B cell (primary cell): ENCODE measurements around the gene PARVG. TPM values are rescaled to one million over a fixed set of nuclear protein-coding genes. Genes with fewer than 3 reads are reported as not detected.

Experiments used
- ATAC-seq: fragments of 200-7000 bp; cut with Tn5 transposase; one replicate; pipeline ENCODE4 v1.10.0; 2021; ENCODE audit warnings: low read depth, mild to moderate bottlenecking, moderate number of reproducible peaks, moderate library complexity
- CTCF ChIA-PET: fragments of 350-600 bp; sonication (Branson Sonifier 250); formaldehyde crosslinking; loops from one replicate; lab custom pipeline; 2021; ENCODE audit warnings: antibody characterized with exemption, inconsistent platforms; lab: Charles Lee
- POLR2A ChIA-PET: fragments of 350-600 bp; sonication (Branson Sonifier 250); formaldehyde crosslinking; loops from one replicate; lab custom pipeline; 2021; ENCODE audit warnings: antibody characterized with exemption; lab: Charles Lee
- DNase-seq: peaks from one replicate; pipeline ENCODE4 v3.0.0; 2013
- H2AFZ ChIP-seq: 2 replicates; pipeline ENCODE4 v1.6.1; 2012; ENCODE audit warnings: mild to moderate bottlenecking, low read depth, low read length; ENCODE audit not compliant: insufficient read depth, poor library complexity, severe bottlenecking
- H3K27ac ChIP-seq, 2 donors: 1 replicate in 1 of 2; 2 replicates in 1 of 2; pipeline ENCODE4 v1.5.1; 2012 to 2013; ENCODE audit warnings: low read length in 2 of 2, mild to moderate bottlenecking in 2 of 2, moderate library complexity in 1 of 2
- H3K27me3 ChIP-seq, 4 experiments: fragments of 200-600 bp in 1 of 4; sonication (generic) in 1 of 4; replicated peaks in 1 of 4; 1 replicate in 2 of 4; 2 replicates in 2 of 4; pipeline versions ENCODE4 v1.6.1 to v1.7.0; 2013 to 2016; ENCODE audit warnings: low read length in 3 of 4, mild to moderate bottlenecking in 2 of 4, mixed read lengths in 1 of 4, moderate library complexity in 1 of 4; ENCODE audit not compliant: insufficient read depth in 4 of 4, control insufficient read depth in 3 of 4; ENCODE audit errors: control extremely low read depth in 1 of 4
- H3K36me3 ChIP-seq, 2 experiments: replicated peaks in 1 of 2; 1 replicate in 1 of 2; 2 replicates in 1 of 2; pipeline versions ENCODE4 v1.6.1 to v1.7.1; 2013; ENCODE audit warnings: low read length in 1 of 2; ENCODE audit not compliant: insufficient read depth in 2 of 2, control insufficient read depth in 1 of 2; ENCODE audit errors: control extremely low read depth in 1 of 2, extremely low read depth in 1 of 2
- H3K4me1 ChIP-seq, 2 donors: fragments of 200-600 bp in 1 of 2; sonication (generic) in 1 of 2; 1 replicate in 1 of 2; 2 replicates in 1 of 2; pipeline versions ENCODE4 v1.5.1 to v1.6.1; 2013 to 2017; ENCODE audit warnings: low read length in 2 of 2; ENCODE audit not compliant: control insufficient read depth in 2 of 2, insufficient read depth in 2 of 2
- H3K4me2 ChIP-seq: replicated peaks from 2 replicates; pipeline ENCODE3; 2012; ENCODE audit warnings: mild to moderate bottlenecking, low read depth, low read length; ENCODE audit not compliant: poor library complexity, severe bottlenecking
- H3K4me3 ChIP-seq, 5 experiments: fragments of 200-600 bp in 1 of 5; sonication (generic) in 1 of 5; 1 replicate in 3 of 5; 2 replicates in 2 of 5; pipeline versions ENCODE4 v1.5.1 to v1.7.0; 2011 to 2016; ENCODE audit warnings: low read length in 4 of 5, mild to moderate bottlenecking in 4 of 5, low read depth in 2 of 5, control low read depth in 1 of 5, moderate library complexity in 1 of 5; ENCODE audit not compliant: insufficient read depth in 1 of 5; ENCODE audit errors: control extremely low read depth in 1 of 5, extremely low read depth in 1 of 5
- H3K79me2 ChIP-seq: fragments of 200-600 bp; sonication (generic); one replicate; pipeline ENCODE4 v1.6.0; 2016; ENCODE audit warnings: low read length; ENCODE audit not compliant: control insufficient read depth, insufficient read depth
- H3K9ac ChIP-seq: fragments of 200-600 bp; sonication (generic); 2 replicates; pipeline ENCODE4 v1.6.1; 2017; ENCODE audit warnings: mild to moderate bottlenecking, low read length, moderate library complexity
- H3K9me3 ChIP-seq, 3 donors: one replicate each; pipeline versions ENCODE4 v1.6.1 to v1.7.1; 2013; ENCODE audit warnings: low read length in 2 of 3; ENCODE audit not compliant: control insufficient read depth in 2 of 3, insufficient read depth in 1 of 3; ENCODE audit errors: control extremely low read depth in 1 of 3
- H4K20me1 ChIP-seq: 2 replicates; pipeline ENCODE4 v1.6.0; 2012; ENCODE audit warnings: mild to moderate bottlenecking, low read length; ENCODE audit not compliant: insufficient read depth, control insufficient read depth, poor library complexity, severe bottlenecking
- H3K27ac Mint-ChIP-seq: one replicate; pipeline ENCODE4 v1.8.0; 2021; ENCODE audit warnings: mixed read lengths
- H3K27me3 Mint-ChIP-seq: one replicate; pipeline ENCODE4 v1.8.0; 2021; ENCODE audit warnings: mixed read lengths
- H3K4me1 Mint-ChIP-seq: one replicate; pipeline ENCODE4 v1.8.0; 2021; ENCODE audit warnings: mixed read lengths
- H3K4me3 Mint-ChIP-seq: one replicate; pipeline ENCODE4 v1.8.0; 2021; ENCODE audit warnings: mixed read lengths
- H3K9me3 Mint-ChIP-seq: one replicate; pipeline ENCODE4 v1.8.0; 2022; ENCODE audit warnings: mixed read lengths; ENCODE audit not compliant: insufficient read depth
- CTCF ChIP-seq: fragments of 200-600 bp; IDR thresholded peaks from one replicate; pipeline ENCODE4 v1.8.0; 2022; ENCODE audit warnings: antibody characterized with exemption, mild to moderate bottlenecking
- EZH2 ChIP-seq: IDR thresholded peaks from 2 replicates; pipeline ENCODE4 v1.6.1; 2012; ENCODE audit warnings: borderline replicate concordance, low read depth, mild to moderate bottlenecking, moderate library complexity, low read length; ENCODE audit not compliant: insufficient read depth, poor library complexity, severe bottlenecking
- WGBS: methylation state at CpG from one replicate; pipeline ENCODE4 v1.1.5; 2013; ENCODE audit warnings: missing lambda C conversion rate; ENCODE audit not compliant: insufficient coverage; 5-methylcytosine and 5-hydroxymethylcytosine counted together
- intact Hi-C: fragments of 100-400 bp; cut with micrococcal nuclease; formaldehyde crosslinking; loops from one replicate; pipeline ENCODE4 v1.10.0; 2022
- polyA plus RNA-seq: library from polyadenylated mRNA; depleted of rRNA; stranded (reverse); fragments of >200 nt; gene quantifications from 2 replicates; pipeline ENCODE4 v1.2.3, GENCODE V29; 2012
- total RNA-seq, 2 donors: library from RNA; stranded (reverse); fragments of 120-200 nt in 1 of 2; gene quantifications; 1 replicate in 1 of 2; 2 replicates in 1 of 2; pipeline versions ENCODE4 v1.2.3 to v1.2.4, GENCODE V29; 2013 to 2022

Gene PARVG
- total and polyA plus RNA-seq, 2 donors (not counting 1 experiment from before 2014, with no cell fraction given), result 247 to 698 TPM

DNA sequence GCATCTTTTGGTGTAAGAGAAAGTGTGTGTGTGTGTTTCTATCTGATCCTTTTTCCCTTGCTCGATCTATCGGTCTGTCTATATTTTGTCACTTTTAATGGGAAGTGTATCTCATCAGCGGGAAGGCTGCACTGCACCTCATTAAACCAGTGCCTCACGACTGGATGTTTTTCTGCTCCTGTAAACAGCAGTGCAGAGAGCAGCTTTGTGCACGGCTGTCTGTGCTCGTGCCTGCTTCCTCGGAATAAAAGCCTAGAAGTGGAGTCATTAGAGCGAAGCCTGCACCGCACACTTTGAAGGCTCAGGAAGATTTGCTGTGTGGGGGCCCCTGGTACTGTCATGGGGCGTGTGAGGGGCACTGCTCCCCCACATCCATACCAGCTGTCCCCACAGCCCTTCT, 27.0 kb upstream of the PARVG start:
- H3K9me3 ChIP-seq, result no peaks in the 10 kb centered on the region
- TF ChIP-seq EZH2 (no peak), CTCF (no peak)
- no peaks in the 10 kb centered on the region for H3K4me1 Mint-ChIP-seq
- H3K4me1 ChIP-seq, result no peaks in the 10 kb centered on the region
- no peak overlapping the region for H3K9ac ChIP-seq
- intact Hi-C loops, result no loop called here
- H3K27me3 Mint-ChIP-seq, result no peaks in the 10 kb centered on the region
- no peaks in the 10 kb centered on the region for H3K79me2 ChIP-seq
- H3K4me2 ChIP-seq, result no peak overlapping the region
- 100% methylated on average over 4 of the region's 10 CpGs for WGBS
- no peak overlapping the region for H3K27ac Mint-ChIP-seq
- no peak overlapping the region for H3K4me3 ChIP-seq
- H3K9me3 Mint-ChIP-seq, result no peaks in the 10 kb centered on the region
- H2AFZ ChIP-seq, result no peak overlapping the region
- no peaks in the 10 kb centered on the region for H4K20me1 ChIP-seq
- ChIA-PET CTCF (no interaction called here), POLR2A (no interaction called here)
- H3K27me3 ChIP-seq, result no peaks in the 10 kb centered on the region
- H3K27ac ChIP-seq, result no peak overlapping the region
- DNase-seq (no peak), ATAC-seq (no peak)
- peaks cover 0 to 18% of the 10 kb centered on the region in 2 experiments for H3K36me3 ChIP-seq
- no peak overlapping the region for H3K4me3 Mint-ChIP-seq

- TF ChIP-seq EZH2, result no peak
- TF ChIP-seq CTCF, result no peak
- H3K4me2 ChIP-seq, result no peak overlapping the region
- POLR2A ChIA-PET, result no interaction called here
- no peak overlapping the region for H3K4me3 Mint-ChIP-seq
- H4K20me1 ChIP-seq, result no peaks in the 10 kb centered on the region
- no peak overlapping the region for H3K27ac Mint-ChIP-seq
- peaks cover 0 to 16% of the 10 kb centered on the region in 2 experiments for H3K36me3 ChIP-seq
- CTCF ChIA-PET, result no interaction called here
- ATAC-seq, result no peak
- no peak overlapping the region for H3K9ac ChIP-seq
- 43% methylated on average over 2 of the region's 2 CpGs for WGBS
- no peak overlapping the region for H2AFZ ChIP-seq
- no peak overlapping the region for H3K4me3 ChIP-seq
- no peaks in the 10 kb centered on the region for H3K27me3 Mint-ChIP-seq
- H3K9me3 Mint-ChIP-seq, result no peaks in the 10 kb centered on the region
- H3K27ac ChIP-seq, result no peak overlapping the region
- no peaks in the 10 kb centered on the region for H3K9me3 ChIP-seq
- DNase-seq, result no peak
- no peaks in the 10 kb centered on the region for H3K27me3 ChIP-seq
- no peaks in the 10 kb centered on the region for H3K4me1 Mint-ChIP-seq
- H3K4me1 ChIP-seq, result no peaks in the 10 kb centered on the region
- no peaks in the 10 kb centered on the region for H3K79me2 ChIP-seq
- intact Hi-C loops, result no loop called here
Observed at GRCh38 chr22:44154436-44154942, 26.2 kb upstream of the PARVG start.
